ENCODE results near the gene EPB41L2.
"Not testable (repeated sequence)": the region's sequence is repeated elsewhere in the genome, so short reads cannot be mapped to it uniquely, and the experiment has no call there.

EPB41L2 gene

GRCh38 chr6:131063028-131063763, at the start of gene EPB41L2:
EPB41L2 (minus strand) TSS chr6:131063245; CDS start chr6:130956485, 106,760 bp downstream.
- DNase-seq (ENCODE audit: low spot score): peak; percentile 84

- DNase-seq (ENCODE audit: low spot score): no peak
These were observed 49.2 kb upstream of the EPB41L2 start for GRCh38 chr6:131112249-131112648.

- DNase-seq (ENCODE audit: low spot score): no peak
These were observed 44.1 kb upstream of the EPB41L2 start for GRCh38 chr6:131107151-131107550.

GRCh38 chr6:131103901-131104300, 40.9 kb upstream of the EPB41L2 start:
- DNase-seq (ENCODE audit: low spot score): no peak

DNA sequence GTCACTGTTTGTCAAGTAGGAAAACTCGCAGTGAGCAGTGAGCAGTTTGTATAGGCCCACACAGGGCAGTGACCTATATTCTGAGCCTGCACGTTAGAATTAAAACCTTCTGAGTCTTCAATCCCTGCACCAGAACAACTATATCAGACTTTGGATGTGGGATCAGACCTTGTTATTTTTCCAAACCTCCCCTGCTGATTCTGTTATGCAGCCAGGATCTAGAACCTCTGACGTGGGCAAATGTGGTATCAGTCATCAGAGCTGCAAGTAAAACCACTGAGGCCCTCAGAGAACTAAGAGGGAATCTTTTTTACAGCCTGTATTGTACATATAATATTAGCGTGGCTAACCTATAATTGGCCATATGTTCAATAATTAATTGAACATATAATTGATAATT, 40.3 kb upstream of the EPB41L2 start:
- DNase-seq (ENCODE audit: low spot score): no peak

DNA sequence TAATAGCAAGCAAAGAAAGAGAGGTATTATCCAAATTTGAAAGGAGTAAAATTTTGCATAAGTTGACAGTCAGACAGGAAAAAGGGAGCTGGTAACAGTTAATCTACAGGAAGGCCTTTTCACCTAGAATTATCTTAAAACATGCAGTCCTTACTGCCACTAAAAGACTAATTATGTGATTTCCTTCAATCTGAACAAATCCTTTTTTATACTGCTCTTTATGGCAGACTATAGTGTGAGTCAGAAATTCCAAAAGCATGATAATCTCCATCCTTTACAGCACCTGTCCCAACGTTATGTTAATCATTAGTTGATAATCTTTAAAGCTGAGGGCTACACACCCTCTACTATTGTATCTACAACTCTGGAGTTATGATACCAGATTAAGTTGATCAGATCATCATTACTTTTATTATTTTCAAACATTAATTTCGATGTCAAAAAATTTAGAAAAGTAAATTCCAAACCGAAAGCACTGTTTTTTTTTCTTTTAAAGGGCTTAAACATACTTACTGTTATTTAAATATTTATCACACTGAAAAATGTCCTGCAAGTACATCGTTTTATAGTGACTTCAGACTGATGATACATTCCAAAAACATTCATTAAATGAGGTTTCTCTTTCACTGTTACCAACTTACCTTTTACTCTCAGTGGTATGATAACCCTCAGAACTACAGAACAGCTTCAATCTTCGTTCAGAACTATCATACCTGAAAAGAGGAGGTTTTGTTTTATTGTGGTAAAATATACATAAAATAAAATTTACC, 39.1 kb upstream of the EPB41L2 start:
- DNase-seq (ENCODE audit: low spot score): no peak

DNA sequence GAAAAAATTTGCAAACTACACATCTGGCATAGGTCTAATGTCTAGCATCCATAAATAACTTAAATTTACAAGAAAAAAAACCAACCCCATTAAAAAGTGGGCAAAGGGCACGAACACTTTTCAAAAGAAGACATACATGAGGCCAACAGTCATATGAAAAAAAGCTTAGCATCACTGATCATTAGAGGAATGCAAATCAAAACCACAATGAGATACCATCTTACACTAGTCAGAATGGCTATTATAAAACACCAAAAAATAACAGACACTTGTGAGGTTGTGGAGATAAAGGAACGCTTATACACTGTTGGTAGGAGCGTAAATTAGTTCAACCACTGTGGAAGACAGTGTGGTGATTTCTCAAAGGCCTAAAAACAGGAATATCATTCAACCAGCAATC, 33.7 kb upstream of the EPB41L2 start:
- no peak for DNase-seq (ENCODE audit: low spot score)

DNA sequence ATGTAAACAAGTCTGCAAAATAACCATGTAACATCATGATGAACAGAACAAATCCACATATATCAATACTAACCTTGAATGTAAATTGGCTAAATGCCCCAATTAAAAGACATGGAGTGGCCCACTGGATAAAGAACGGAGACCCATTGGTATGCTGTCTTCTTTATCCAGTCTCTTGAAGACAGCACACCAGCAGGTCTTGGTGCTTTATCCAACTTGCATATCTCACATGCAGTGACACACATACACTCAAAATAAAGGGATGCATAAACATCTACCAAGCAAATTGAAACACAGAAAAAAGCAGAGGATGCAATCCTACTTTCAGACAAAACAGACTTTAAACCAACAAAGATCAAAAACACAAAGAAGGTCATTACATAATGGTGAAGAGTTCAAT, 30.3 kb upstream of the EPB41L2 start:
- no peak for DNase-seq (ENCODE audit: low spot score)

GRCh38 chr6:131091944-131092343, 28.9 kb upstream of the EPB41L2 start:
- DNase-seq (ENCODE audit: low spot score): not testable (repeated sequence)

- DNase-seq (ENCODE audit: low spot score): not testable (repeated sequence)
These were observed 27.3 kb upstream of the EPB41L2 start for GRCh38 chr6:131090339-131090738.

GRCh38 chr6:131084982-131085381, 21.9 kb upstream of the EPB41L2 start:
- no peak for DNase-seq (ENCODE audit: low spot score)

DNA sequence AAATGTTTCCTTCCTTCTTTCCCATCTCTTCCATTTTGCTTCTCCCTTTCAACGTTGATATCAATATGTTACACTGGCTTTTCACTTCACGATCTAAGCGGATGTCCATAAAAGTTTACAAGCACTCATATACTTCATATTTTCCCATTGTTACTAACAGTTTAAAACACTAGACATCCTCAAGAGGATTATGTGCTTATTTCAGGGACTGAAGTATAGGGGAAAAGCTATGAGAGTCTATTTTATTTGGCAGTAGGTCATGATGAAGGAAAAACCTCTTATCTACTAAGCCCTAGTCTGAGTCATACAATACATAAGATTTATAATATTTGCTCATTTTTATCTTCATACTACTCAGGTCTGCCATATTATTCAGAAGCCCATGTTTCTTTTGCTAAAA, 20.6 kb upstream of the EPB41L2 start:
- DNase-seq (ENCODE audit: low spot score): no peak

GRCh38 chr6:131082335-131082734, 19.3 kb upstream of the EPB41L2 start:
- no peak for DNase-seq (ENCODE audit: low spot score)

- no peak for DNase-seq (ENCODE audit: low spot score)
These were observed 17.0 kb upstream of the EPB41L2 start for GRCh38 chr6:131080084-131080483.

GRCh38 chr6:131073577-131073976, 10.5 kb upstream of the EPB41L2 start:
- DNase-seq (ENCODE audit: low spot score): no peak

DNA sequence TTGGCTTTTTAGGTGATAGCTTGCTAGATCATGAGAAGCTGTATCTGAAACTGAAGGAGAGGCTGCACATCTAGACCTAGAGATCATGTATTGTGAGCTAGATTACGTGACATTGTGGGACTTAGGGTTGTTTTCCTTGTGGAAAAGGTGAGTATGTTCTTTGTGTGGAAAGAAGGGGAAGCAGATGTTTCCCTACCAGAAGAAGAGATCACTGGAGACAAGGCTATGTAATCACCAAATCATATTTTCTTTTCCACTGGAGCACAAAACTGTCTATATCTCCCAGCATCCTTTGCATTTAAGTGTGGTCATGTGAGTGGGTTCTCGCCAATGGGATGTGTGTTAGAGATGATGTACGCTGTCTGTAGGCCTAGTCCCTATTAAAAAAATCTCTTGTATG, 7.0 kb upstream of the EPB41L2 start:
- no peak for DNase-seq (ENCODE audit: low spot score)

DNA sequence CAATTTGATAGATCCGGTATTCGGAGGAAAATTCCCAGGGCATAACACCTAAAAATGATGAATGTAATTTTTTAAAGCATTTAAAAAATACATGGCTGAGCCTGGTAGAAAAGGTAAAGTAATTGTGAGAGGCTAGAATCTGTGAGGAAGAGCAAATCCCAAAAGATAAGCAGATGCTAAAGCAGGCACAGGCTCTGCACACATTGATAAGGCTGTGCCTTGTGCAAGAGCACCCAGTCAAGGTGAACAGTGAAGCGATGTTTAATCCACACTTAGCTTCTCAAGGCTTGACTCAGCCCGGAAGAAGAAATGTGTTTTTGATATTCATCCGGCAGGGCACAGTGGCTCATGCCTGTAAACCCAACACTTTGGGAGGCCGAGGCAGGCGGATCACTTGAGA, 5.1 kb upstream of the EPB41L2 start:
- DNase-seq (ENCODE audit: low spot score): no peak

GRCh38 chr6:131067521-131067920, 4.5 kb upstream of the EPB41L2 start:
- DNase-seq (ENCODE audit: low spot score): no peak

DNA sequence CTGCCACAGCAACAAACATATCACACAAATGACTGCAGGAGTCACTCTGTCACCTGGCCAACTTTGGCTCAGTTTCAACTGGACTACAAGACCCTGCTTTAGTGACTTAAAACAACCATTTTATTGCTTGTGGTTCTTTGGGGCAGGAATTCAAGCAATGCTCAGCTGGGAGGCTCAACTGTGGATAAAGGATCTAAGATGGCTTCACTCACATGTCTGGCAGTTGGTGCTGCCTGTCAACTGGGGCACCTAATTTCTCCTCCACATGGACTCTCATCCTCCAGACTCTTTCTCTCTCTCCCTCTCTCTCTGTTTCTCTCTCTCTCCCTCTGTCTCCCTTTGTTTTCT, 2.8 kb upstream of the EPB41L2 start:
- no peak for DNase-seq (ENCODE audit: low spot score)

DNA sequence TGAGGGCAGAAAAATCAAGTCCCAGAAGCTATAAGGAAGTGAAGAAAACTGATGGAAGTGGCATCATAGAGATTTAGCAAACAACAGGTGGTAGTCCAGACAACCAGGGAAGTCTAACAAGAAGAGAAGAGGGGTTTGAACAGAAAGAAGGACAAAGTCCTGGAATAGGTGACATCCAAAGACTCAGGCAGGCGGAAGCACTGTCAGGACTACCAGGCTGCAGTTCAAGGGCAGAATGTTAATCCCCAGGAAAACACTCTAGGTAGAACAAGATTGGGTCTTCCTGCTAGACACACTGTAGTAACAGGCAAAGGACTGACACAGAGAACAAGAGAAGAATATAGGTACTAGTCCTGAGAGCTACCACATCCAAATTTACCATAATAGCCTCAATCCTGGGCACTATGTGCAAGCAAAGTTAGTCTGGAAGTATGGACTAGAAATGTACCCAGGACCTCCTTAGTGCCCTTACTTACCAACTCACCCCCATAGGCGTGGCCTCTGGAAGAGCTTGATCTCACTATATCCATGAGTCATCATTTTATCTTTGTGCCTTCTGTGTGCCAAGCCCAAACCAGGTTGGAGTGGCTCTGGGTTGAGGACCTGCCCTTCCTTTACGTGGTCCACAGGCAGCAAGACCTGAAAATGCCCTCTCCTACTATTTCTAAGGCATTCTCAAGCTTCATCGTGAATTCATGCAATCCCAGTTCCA, 2.2 kb upstream of the EPB41L2 start:
- DNase-seq (ENCODE audit: low spot score): no peak

GRCh38 chr6:131063764-131064272, 773 bp upstream of the EPB41L2 start:
- DNase-seq (ENCODE audit: low spot score): no peak

- DNase-seq (ENCODE audit: low spot score): no peak
These were observed 611 bp downstream of the EPB41L2 start for GRCh38 chr6:131062241-131063027.
